H1 (cell line): Measurements from ENCODE around the gene GPR160.

Source experiments
- EP300 ChIP-seq, 2 experiments: IDR thresholded peaks; 1 replicate in 1 of 2; 2 replicates in 1 of 2; pipeline ENCODE4 v1.6.1; 2011 to 2012; ENCODE audit warnings: low read depth in 2 of 2, low read length in 2 of 2, mild to moderate bottlenecking in 2 of 2, borderline replicate concordance in 1 of 2, inconsistent platforms in 1 of 2, moderate library complexity in 1 of 2
- GABPA ChIP-seq: IDR thresholded peaks from 2 replicates; pipeline ENCODE4 v1.6.1; 2011; ENCODE audit warnings: mild to moderate bottlenecking, low read length, moderate library complexity, borderline replicate concordance; ENCODE audit not compliant: insufficient read depth
- POLR2A ChIP-seq, 2 experiments: IDR thresholded peaks; 1 replicate in 1 of 2; 2 replicates in 1 of 2; pipeline ENCODE4 v1.6.1; 2011; ENCODE audit warnings: low read depth in 2 of 2, low read length in 2 of 2, mild to moderate bottlenecking in 2 of 2; ENCODE audit errors: control extremely low read depth in 1 of 2
- RAD21 ChIP-seq, 2 experiments: IDR thresholded peaks in 1 of 2; conservative IDR thresholded peaks in 1 of 2; 2 replicates each; pipeline ENCODE4 v1.6.1; 2011; ENCODE audit warnings: low read depth in 2 of 2, low read length in 2 of 2, improper control_type of control experiment in 1 of 2, inconsistent platforms in 1 of 2, mild to moderate bottlenecking in 1 of 2, moderate library complexity in 1 of 2
- SAP30 ChIP-seq: fragments of 300-600 bp; sonication (generic); IDR thresholded peaks from 2 replicates; pipeline ENCODE4 v1.7.1; 2012; ENCODE audit warnings: low read length, moderate library complexity, mild to moderate bottlenecking, inconsistent platforms; ENCODE audit not compliant: insufficient read depth, insufficient replicate concordance
- SP1 ChIP-seq: IDR thresholded peaks from 2 replicates; pipeline ENCODE4 v1.6.1; 2011; ENCODE audit warnings: low read depth, low read length
- TF ChIP-seq, protein P1 (sequence below), 3 experiments: IDR thresholded peaks; 1 replicate in 2 of 3; 2 replicates in 1 of 3; pipeline versions ENCODE4 v1.5.1 to v1.6.1; 2011; ENCODE audit warnings: low read length in 3 of 3, mild to moderate bottlenecking in 3 of 3, inconsistent platforms in 2 of 3, low read depth in 1 of 3, moderate library complexity in 1 of 3; ENCODE audit not compliant: insufficient read depth in 1 of 3; ENCODE audit errors: control extremely low read depth in 1 of 3

- TF ChIP-seq SAP30 (no peak), POLR2A (IDR thresholded peaks at IDR 0.05; ENCODE audit: control extremely low read depth in 1 of 2, low read depth in 2 of 2, low read length in 2 of 2) (no peak), RAD21 (IDR thresholded peaks at IDR 0.05 in 1 of 2, conservative IDR thresholded peaks at IDR 0.05 in 1 of 2; ENCODE audit: low read depth in 2 of 2, low read length in 2 of 2) (no peak), EP300 (IDR thresholded peaks at IDR 0.05; ENCODE audit: borderline replicate concordance in 1 of 2, low read depth in 2 of 2, low read length in 2 of 2) (no peak), SP1 (no peak), GABPA (no peak)
- TF ChIP-seq, protein P1, sequence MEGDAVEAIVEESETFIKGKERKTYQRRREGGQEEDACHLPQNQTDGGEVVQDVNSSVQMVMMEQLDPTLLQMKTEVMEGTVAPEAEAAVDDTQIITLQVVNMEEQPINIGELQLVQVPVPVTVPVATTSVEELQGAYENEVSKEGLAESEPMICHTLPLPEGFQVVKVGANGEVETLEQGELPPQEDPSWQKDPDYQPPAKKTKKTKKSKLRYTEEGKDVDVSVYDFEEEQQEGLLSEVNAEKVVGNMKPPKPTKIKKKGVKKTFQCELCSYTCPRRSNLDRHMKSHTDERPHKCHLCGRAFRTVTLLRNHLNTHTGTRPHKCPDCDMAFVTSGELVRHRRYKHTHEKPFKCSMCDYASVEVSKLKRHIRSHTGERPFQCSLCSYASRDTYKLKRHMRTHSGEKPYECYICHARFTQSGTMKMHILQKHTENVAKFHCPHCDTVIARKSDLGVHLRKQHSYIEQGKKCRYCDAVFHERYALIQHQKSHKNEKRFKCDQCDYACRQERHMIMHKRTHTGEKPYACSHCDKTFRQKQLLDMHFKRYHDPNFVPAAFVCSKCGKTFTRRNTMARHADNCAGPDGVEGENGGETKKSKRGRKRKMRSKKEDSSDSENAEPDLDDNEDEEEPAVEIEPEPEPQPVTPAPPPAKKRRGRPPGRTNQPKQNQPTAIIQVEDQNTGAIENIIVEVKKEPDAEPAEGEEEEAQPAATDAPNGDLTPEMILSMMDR (IDR thresholded peaks at IDR 0.05; ENCODE audit: control extremely low read depth in 1 of 3, insufficient read depth in 1 of 3, low read depth in 1 of 3, low read length in 3 of 3), result no peak
These were observed 92.7 kb downstream of the GPR160 start for GRCh38 chr3:170130532-170130931.
